HEK293T (cell line): ENCODE data around the gene CUL7.
"Not testable (repeated sequence)": the region's sequence is repeated elsewhere in the genome, so short reads cannot be mapped to it uniquely, and the experiment has no call there.

Experiments
- CTCF ChIA-PET: fragments of 350-600 bp; formaldehyde crosslinking; extraction: SDS; loops from one replicate; lab custom pipeline; 2021; ENCODE audit warnings: antibody characterized with exemption, inconsistent platforms; lab: Yijun Ruan, JAX
- POLR2A ChIA-PET: fragments of 350-600 bp; formaldehyde crosslinking; extraction: SDS; loops from one replicate; lab custom pipeline; 2020; ENCODE audit warnings: antibody characterized with exemption, inconsistent platforms; lab: Yijun Ruan, JAX
- DNase-seq: peaks from one replicate; pipeline ENCODE4 v3.0.0; 2012; ENCODE audit warnings: mixed read lengths; ENCODE audit errors: extremely low spot score
- ARNT ChIP-seq: fragments of 450-650 bp; IDR thresholded peaks from 2 replicates; pipeline ENCODE4 v1.6.1; 2017; ENCODE audit warnings: mild to moderate bottlenecking
- BHLHE40 ChIP-seq: fragments of 450-650 bp; IDR thresholded peaks from 2 replicates; pipeline ENCODE4 v1.6.1; 2016; ENCODE audit warnings: mild to moderate bottlenecking, moderate library complexity, borderline replicate concordance
- CTBP1 ChIP-seq: fragments of 450-650 bp; IDR thresholded peaks from 2 replicates; pipeline ENCODE4 v1.6.1; 2016; ENCODE audit warnings: borderline replicate concordance
- ELF4 ChIP-seq: fragments of 450-650 bp; IDR thresholded peaks from 2 replicates; pipeline ENCODE4 v1.6.1; 2017; ENCODE audit warnings: antibody characterized with exemption
- FOXA1 ChIP-seq: fragments of 450-650 bp; IDR thresholded peaks from 2 replicates; pipeline ENCODE4 v1.6.1; 2016; ENCODE audit warnings: mild to moderate bottlenecking
- FOXK2 ChIP-seq: fragments of 450-650 bp; IDR thresholded peaks from 2 replicates; pipeline ENCODE4 v1.6.1; 2016; ENCODE audit warnings: mild to moderate bottlenecking
- FOXM1 ChIP-seq: fragments of 450-650 bp; IDR thresholded peaks from 2 replicates; pipeline ENCODE4 v1.6.1; 2017; ENCODE audit warnings: mild to moderate bottlenecking, borderline replicate concordance
- HDGF ChIP-seq: fragments of 450-650 bp; IDR thresholded peaks from 2 replicates; pipeline ENCODE4 v1.6.1; 2017; ENCODE audit warnings: antibody characterized with exemption, borderline replicate concordance
- L3MBTL2 ChIP-seq: fragments of 450-650 bp; conservative IDR thresholded peaks from 2 replicates; pipeline ENCODE4 v1.6.1; 2016; ENCODE audit warnings: mild to moderate bottlenecking
- LEF1 ChIP-seq: fragments of 450-650 bp; IDR thresholded peaks from 2 replicates; pipeline ENCODE4 v1.6.1; 2017; ENCODE audit warnings: mild to moderate bottlenecking, borderline replicate concordance
- NFRKB ChIP-seq: fragments of 450-650 bp; IDR thresholded peaks from 2 replicates; pipeline ENCODE4 v1.6.1; 2016; ENCODE audit warnings: mild to moderate bottlenecking, moderate library complexity
- SP1 ChIP-seq: fragments of 450-650 bp; IDR thresholded peaks from 2 replicates; pipeline ENCODE4 v1.6.1; 2017
- SUZ12 ChIP-seq: fragments of 450-650 bp; IDR thresholded peaks from 2 replicates; pipeline ENCODE4 v1.6.1; 2016; ENCODE audit warnings: mild to moderate bottlenecking
- TARDBP ChIP-seq: fragments of 450-650 bp; IDR thresholded peaks from 2 replicates; pipeline ENCODE4 v1.6.1; 2016
- ZNF384 ChIP-seq: fragments of 450-650 bp; IDR thresholded peaks from 2 replicates; pipeline ENCODE4 v1.6.1; 2016
- TF ChIP-seq, protein P1 (sequence below): fragments of 450-650 bp; IDR thresholded peaks from 2 replicates; pipeline ENCODE4 v1.6.1; 2016

CUL7 gene

DNA sequence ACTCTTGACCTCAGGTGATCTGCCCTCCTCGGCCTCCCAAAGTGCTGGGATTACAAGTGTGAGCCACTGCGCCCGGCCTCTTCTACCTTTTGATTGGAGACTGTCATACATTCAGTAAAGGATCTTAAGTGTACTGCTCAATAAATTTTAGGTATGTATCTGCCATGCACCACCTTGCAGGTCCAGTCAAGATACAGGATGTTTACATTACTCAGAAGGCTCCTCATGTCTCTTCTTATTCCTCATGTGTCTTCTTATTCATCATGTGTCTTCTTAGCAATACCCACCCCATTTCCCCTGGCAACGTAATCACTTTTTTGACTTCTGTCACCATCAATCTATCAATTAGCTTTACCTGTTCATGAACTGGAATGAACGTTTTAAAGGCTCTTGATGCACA is 47.8 kb downstream of the CUL7 start:
- ChIA-PET CTCF (no interaction called here), POLR2A (interaction anchor here (1.5 to 3.4 kb wide), 3 partner anchors 8 to 27 kb away, joined by 4 to 12 read pairs (median 5); partner anchors contain the start of genes KLHDC3, MEA1, PEX6 and PPP2R5D)
- TF ChIP-seq FOXK2 (no peak), BHLHE40 (no peak), FOXM1 (no peak), SP1 (no peak), LEF1 (no peak), HDGF (no peak), ZNF384 (no peak), ARNT (no peak), CTBP1 (no peak), TARDBP (no peak), FOXA1 (no peak), ELF4 (no peak), NFRKB (no peak), SUZ12 (no peak), L3MBTL2 (no peak)
- TF ChIP-seq, protein P1, sequence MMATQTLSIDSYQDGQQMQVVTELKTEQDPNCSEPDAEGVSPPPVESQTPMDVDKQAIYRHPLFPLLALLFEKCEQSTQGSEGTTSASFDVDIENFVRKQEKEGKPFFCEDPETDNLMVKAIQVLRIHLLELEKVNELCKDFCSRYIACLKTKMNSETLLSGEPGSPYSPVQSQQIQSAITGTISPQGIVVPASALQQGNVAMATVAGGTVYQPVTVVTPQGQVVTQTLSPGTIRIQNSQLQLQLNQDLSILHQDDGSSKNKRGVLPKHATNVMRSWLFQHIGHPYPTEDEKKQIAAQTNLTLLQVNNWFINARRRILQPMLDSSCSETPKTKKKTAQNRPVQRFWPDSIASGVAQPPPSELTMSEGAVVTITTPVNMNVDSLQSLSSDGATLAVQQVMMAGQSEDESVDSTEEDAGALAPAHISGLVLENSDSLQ = no peak
- DNase-seq = no peak

DNA sequence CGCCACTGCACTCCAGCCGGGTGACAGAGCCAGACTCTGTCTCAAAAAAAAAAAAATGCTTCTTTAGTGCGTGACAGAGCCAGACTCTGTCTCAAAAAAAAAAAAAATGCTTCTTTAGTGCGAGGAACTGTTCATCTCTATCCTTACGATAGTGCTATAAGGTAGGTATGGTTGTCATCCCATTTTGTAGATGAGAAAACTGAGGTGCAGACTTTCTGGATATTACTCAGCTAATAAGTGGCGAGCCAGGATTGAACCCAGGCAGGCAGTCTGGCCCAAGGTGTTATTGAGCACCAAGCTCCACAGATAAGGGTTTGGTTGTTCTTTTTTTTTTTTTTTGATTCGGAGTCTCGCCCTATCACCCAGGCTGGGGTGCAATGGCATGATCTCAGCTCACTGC is 51.8 kb downstream of the CUL7 start:
- TF ChIP-seq FOXA1 = no peak
- CTCF ChIA-PET = no interaction called here
- no peak for DNase-seq
- POLR2A ChIA-PET = interaction anchor here (0.8 to 2.4 kb wide), 2 partner anchors 11 to 18 kb away, joined by 3 to 8 read pairs; partner anchors contain the start of gene PPP2R5D

DNA sequence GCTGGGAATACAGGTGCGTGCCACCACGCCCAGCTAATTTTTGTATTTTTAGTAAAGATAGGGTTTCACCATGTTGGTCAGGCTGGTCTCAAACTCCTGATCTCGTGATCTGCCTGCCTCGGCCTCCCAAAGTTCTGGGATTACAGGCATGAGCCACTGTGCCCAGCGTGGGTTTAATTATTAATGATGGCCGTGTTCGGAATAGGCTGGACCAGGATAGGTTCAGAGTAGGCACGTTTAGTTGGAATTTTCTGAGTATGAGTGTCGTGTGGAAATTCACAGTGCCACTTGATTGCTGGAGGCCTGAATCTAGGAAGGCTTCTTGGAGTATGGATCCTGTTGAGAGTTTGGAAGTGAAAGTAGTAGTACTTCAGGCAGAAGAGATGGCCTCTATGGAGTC is 55.4 kb downstream of the CUL7 start:
- POLR2A ChIA-PET = interaction anchor here (0.6 to 1.7 kb wide), 2 partner anchors 16 to 602 kb away, joined by 3 to 8 read pairs; partner anchors contain the start of genes KLHDC3 and MEA1
- DNase-seq, CTCF ChIA-PET: not testable (repeated sequence)

DNA sequence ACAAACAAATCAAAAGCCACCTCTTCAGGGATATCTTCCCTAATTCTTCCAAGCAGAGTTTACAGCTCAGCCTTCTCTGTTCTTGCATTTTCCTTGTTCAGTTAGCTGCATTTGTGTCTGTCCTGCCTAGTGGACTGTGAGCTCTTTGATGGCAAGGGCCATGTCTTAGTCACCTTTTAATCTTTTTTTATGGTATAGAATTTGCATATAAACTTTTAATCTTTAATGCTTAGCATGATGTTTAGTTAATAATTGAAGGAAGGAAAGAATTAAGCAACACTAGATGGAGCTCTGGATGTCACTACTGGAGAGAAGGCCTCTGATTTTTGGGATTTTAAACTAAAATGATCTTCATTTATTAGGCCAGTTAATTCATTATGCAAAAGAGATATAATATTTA is 57.1 kb downstream of the CUL7 start:
- ChIA-PET POLR2A (interaction anchor here (1.3 to 1.9 kb wide), 4 partner anchors 13 to 67 kb away, joined by 4 to 13 read pairs (median 6); partner anchors contain the start of genes CNPY3, KLHDC3, MEA1 and PEX6), CTCF (no interaction called here)
- no peak for DNase-seq
- TF ChIP-seq ARNT = no peak
- no peak for TF ChIP-seq ELF4
- no peak for TF ChIP-seq SUZ12
- TF ChIP-seq L3MBTL2 = no peak
- TF ChIP-seq FOXK2 = no peak
- TF ChIP-seq TARDBP = no peak

DNA sequence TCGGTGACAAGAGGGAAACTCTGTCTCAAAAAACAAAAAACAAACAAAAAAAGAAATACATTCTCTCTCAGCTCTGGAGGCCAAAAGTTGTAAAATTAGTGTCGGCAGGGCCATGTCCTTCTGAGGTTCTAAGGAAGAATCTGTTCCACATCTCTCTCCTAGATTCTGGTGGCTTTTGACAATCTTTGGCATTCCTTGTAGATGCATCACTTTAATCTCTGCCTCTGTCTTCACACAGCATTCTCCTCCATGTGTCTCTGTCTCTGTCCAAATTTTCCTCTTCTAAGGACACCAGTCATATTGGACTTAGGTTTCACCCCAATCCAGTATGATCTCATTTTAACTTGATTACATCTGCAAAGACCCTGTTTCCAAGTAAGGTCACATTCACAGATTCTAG is 60.2 kb downstream of the CUL7 start:
- POLR2A ChIA-PET = no interaction called here
- CTCF ChIA-PET = no interaction called here
- TF ChIP-seq ELF4 (no peak), NFRKB (no peak), HDGF (no peak), BHLHE40 (no peak), SP1 (no peak), ZNF384 (no peak), FOXK2 (no peak)
- TF ChIP-seq, protein P1 = no peak
- no peak for DNase-seq

DNA sequence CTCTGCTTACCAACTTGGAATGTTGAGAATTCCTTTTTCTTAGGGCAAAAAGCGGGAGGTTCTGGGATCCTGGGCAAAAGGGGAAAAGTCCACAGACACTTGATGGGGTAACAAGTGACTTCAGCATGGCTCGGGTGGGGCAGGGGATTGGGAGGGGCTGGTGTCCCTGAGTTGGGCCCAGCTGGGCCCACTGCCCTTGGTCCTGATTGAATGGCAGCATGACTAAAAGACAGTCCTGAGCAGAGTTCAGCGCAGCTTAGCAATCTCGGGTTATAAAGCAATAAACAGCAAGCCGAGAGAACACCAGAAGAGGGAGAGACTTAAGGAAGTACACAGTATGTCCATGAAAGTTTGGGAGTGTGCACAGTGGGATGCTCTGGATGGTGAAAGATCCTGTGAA is 63.7 kb downstream of the CUL7 start:
- POLR2A ChIA-PET = no interaction called here
- TF ChIP-seq ZNF384 = no peak
- TF ChIP-seq ARNT = no peak
- TF ChIP-seq FOXK2 = no peak
- no peak for TF ChIP-seq LEF1
- no peak for TF ChIP-seq FOXA1
- TF ChIP-seq SP1 = no peak
- no peak for TF ChIP-seq L3MBTL2
- CTCF ChIA-PET = no interaction called here
- no peak for DNase-seq

DNA sequence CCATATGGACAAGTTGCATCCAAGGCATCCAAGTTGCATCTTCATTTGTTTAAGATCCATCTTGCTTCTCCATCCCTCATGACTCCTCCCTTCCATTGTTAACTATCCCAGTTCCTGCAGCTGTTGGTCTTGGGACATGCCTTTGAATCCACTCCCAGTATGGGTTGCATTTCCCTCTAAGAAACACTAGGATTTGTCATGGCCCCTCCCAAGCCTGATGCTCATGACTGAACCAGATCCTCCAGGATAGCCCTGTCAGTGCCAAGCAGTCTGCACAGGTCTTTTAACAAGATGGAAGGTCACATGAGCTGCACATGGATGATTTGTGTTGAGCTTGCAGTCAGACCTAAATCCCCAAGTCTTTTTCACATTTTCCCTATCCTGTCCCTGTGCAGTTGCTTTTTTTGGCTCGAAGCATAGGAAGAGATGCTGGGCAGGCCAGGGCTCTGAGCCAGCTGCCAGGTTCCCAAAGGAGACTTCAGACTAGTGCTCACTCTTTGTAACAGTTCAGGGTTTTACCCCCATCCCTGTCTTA is 65.1 kb downstream of the CUL7 start:
- no peak for DNase-seq
- POLR2A ChIA-PET = interaction anchor here (1.0 to 1.8 kb wide), 3 partner anchors 9 to 86 kb away, joined by 3 to 10 read pairs (median 5); partner anchors contain the start of genes KLHDC3 and PEX6
- CTCF ChIA-PET = no interaction called here
- no peak for TF ChIP-seq FOXK2
- TF ChIP-seq, protein P1 = no peak
- TF ChIP-seq TARDBP = no peak
- TF ChIP-seq NFRKB = no peak
- no peak for TF ChIP-seq FOXM1
- TF ChIP-seq L3MBTL2 = no peak
- TF ChIP-seq HDGF = no peak
- no peak for TF ChIP-seq CTBP1
